SK-N-MC (cell line): ENCODE data around the gene EIF1AD.

Experiments used
- DNase-seq: peaks from one replicate; pipeline ENCODE4 v3.0.0-alpha.2; 2011; ENCODE audit warnings: low read depth, low spot score
- H3K27ac ChIP-seq: fragments of 200-600 bp; sonication (generic); 2 replicates; pipeline ENCODE4 v1.5.1; 2016; ENCODE audit warnings: mixed run types
- H3K36me3 ChIP-seq: fragments of 200-600 bp; sonication (generic); 2 replicates; pipeline ENCODE4 v1.6.1; 2017; ENCODE audit warnings: antibody characterized with exemption, low read length, mixed read lengths; ENCODE audit not compliant: insufficient read depth
- H3K4me3 ChIP-seq: fragments of 200-600 bp; sonication (generic); 2 replicates; pipeline ENCODE4 v1.5.1; 2016
- H3K9ac ChIP-seq: fragments of 200-600 bp; sonication (generic); 2 replicates; pipeline ENCODE4 v1.8.0; 2017; ENCODE audit warnings: mixed run types, mixed read lengths; ENCODE audit not compliant: insufficient read length
- H3K9me3 ChIP-seq: fragments of 200-600 bp; sonication (generic); 2 replicates; pipeline ENCODE4 v1.6.1; 2017; ENCODE audit warnings: low read depth, mild to moderate bottlenecking, antibody characterized with exemption, low read length, moderate library complexity, mixed read lengths
- EZH2 ChIP-seq: fragments of 200-600 bp; sonication (generic); IDR thresholded peaks from one replicate; pipeline ENCODE4 v1.6.1; 2017; ENCODE audit warnings: antibody characterized with exemption
- FOXP2 ChIP-seq: optimal IDR thresholded peaks from 2 replicates; pipeline ENCODE3; 2011; ENCODE audit warnings: mild to moderate bottlenecking, moderate library complexity; ENCODE audit not compliant: insufficient read depth; ENCODE audit errors: extremely low read length, control extremely low read depth
- POLR2AphosphoS5 ChIP-seq: IDR thresholded peaks from 2 replicates; pipeline ENCODE4 v1.6.1; 2012; ENCODE audit warnings: mild to moderate bottlenecking, low read depth, low read length, borderline replicate concordance

The EIF1AD gene

DNA sequence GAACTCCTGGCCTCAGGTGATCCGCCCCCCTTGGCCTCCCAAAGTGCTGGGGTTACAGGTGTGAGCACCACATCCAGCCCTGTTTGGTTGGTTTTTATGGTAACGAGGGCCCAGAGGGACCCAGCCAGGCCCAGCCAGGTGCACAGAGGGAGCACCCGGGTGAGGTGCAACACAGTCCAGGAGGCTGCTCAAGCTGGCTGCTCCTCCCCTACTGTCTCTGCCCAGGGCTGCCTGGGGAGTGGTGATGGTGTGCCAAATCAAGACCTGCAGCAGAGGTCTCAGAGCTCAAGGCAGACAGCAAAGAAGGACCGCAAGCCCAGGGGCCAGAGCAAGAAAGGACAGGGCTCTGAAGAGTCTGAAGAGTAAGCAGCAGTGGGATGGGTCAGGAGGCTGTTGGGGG, 55.3 kb downstream of the EIF1AD start:
- Histone ChIP-seq H3K9me3 (no peaks in the 10 kb centered on the region), H3K9ac (no peak overlapping the region), H3K27ac (no peak overlapping the region)

More for the DNA sequence above, 55.3 kb downstream of the EIF1AD start:
- Histone ChIP-seq H3K4me3 (no peak overlapping the region), H3K36me3 (no peaks in the 10 kb centered on the region)
- DNase-seq, result no peak
- TF ChIP-seq FOXP2, result no peak
- no peak for TF ChIP-seq EZH2
- no peak for TF ChIP-seq POLR2AphosphoS5
